Vagina (tissue), 2 donors: ENCODE measurements around the gene AKT1S1.

ENCODE experiments used
- POLR2A ChIP-seq, 2 donors: fragments of 450-650 bp; IDR thresholded peaks; one replicate each; pipeline ENCODE4 v1.6.1; 2017; ENCODE audit warnings: antibody characterized with exemption in 2 of 2, mild to moderate bottlenecking in 2 of 2, moderate library complexity in 2 of 2
- TF ChIP-seq, protein P1 (sequence below), 3 experiments: fragments of 450-650 bp in 2 of 3; fragments of 200-600 bp in 1 of 3; sonication (generic) in 1 of 3; IDR thresholded peaks; one replicate each; pipeline ENCODE4 v1.5.1; 2017 to 2019; ENCODE audit warnings: antibody characterized with exemption in 3 of 3, mild to moderate bottlenecking in 2 of 3, moderate library complexity in 2 of 3

DNA sequence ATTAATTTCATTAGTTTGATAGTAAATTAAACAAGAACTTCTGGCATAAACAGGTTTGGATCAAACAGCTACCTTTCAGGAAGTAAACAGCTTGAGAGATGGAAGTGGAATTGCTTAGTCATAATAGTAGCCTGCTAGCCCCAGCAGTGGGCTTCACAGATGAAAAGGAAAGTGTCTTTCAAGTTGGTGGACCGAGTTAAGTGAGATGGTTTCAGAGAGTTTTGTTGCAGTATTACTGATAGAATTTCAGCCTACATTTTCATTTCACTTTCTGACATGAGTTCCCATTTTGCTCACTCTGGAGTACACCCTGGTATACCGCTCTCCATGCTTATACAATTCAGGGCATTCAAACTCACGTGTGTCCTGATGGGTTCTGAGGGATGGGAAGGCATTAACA lies 28.2 kb downstream of the AKT1S1 start:
- TF ChIP-seq, protein P1, sequence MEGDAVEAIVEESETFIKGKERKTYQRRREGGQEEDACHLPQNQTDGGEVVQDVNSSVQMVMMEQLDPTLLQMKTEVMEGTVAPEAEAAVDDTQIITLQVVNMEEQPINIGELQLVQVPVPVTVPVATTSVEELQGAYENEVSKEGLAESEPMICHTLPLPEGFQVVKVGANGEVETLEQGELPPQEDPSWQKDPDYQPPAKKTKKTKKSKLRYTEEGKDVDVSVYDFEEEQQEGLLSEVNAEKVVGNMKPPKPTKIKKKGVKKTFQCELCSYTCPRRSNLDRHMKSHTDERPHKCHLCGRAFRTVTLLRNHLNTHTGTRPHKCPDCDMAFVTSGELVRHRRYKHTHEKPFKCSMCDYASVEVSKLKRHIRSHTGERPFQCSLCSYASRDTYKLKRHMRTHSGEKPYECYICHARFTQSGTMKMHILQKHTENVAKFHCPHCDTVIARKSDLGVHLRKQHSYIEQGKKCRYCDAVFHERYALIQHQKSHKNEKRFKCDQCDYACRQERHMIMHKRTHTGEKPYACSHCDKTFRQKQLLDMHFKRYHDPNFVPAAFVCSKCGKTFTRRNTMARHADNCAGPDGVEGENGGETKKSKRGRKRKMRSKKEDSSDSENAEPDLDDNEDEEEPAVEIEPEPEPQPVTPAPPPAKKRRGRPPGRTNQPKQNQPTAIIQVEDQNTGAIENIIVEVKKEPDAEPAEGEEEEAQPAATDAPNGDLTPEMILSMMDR (IDR thresholded peaks at IDR 0.05), result no peak
- no peak for TF ChIP-seq POLR2A (IDR thresholded peaks at IDR 0.05)
